Heart left ventricle (tissue), 16 donors: ENCODE data around the gene TAC3. TPM values are rescaled to one million over a fixed set of nuclear protein-coding genes. Genes with fewer than 3 reads are reported as not detected.
A peak's percentile ranks its signal among the peaks of the same experiment; 100 is the strongest.

ENCODE experiments used
- ATAC-seq, 4 donors: fragments of 200-7000 bp; cut with Tn5 transposase; one replicate each; pipeline ENCODE4 v1.9.1; 2020 to 2022; ENCODE audit warnings: moderate library complexity in 4 of 4, mild to moderate bottlenecking in 3 of 4, moderate number of reproducible peaks in 1 of 4
- DNase-seq, 5 donors: peaks; one replicate each; pipeline ENCODE4 v3.0.0-alpha.2; 2020
- H3K27ac ChIP-seq, 12 donors: fragments of 200-600 bp; sonication (generic) in 4 of 12; one replicate each; pipeline versions ENCODE4 v1.5.0 to v1.8.0; 2016 to 2022; ENCODE audit warnings: mild to moderate bottlenecking in 2 of 12
- H3K27me3 ChIP-seq, 9 donors: fragments of 200-600 bp; sonication (generic) in 2 of 9; one replicate each; pipeline versions ENCODE4 v1.5.1 to v1.8.0; 2016 to 2022; ENCODE audit warnings: mild to moderate bottlenecking in 3 of 9
- H3K36me3 ChIP-seq, 9 donors: fragments of 200-600 bp; sonication (generic) in 2 of 9; one replicate each; pipeline versions ENCODE4 v1.5.0 to v1.8.0; 2018 to 2022; ENCODE audit warnings: mild to moderate bottlenecking in 2 of 9
- H3K4me1 ChIP-seq, 12 donors: fragments of 200-600 bp; sonication (generic) in 4 of 12; one replicate each; pipeline versions ENCODE4 v1.5.0 to v1.8.0; 2016 to 2022; ENCODE audit warnings: mild to moderate bottlenecking in 3 of 12
- H3K4me3 ChIP-seq, 12 donors: fragments of 200-600 bp; sonication (generic) in 4 of 12; one replicate each; pipeline versions ENCODE4 v1.5.0 to v1.8.0; 2017 to 2022; ENCODE audit warnings: mild to moderate bottlenecking in 9 of 12, moderate library complexity in 4 of 12
- H3K9me3 ChIP-seq, 12 donors: fragments of 200-600 bp; sonication (generic) in 4 of 12; one replicate each; pipeline versions ENCODE4 v1.5.0 to v1.8.0; 2016 to 2022; ENCODE audit warnings: mild to moderate bottlenecking in 1 of 12
- CTCF ChIP-seq, 12 donors: fragments of 200-600 bp; sonication (generic) in 4 of 12; IDR thresholded peaks; one replicate each; pipeline versions ENCODE4 v1.5.0 to v1.8.0; 2018 to 2022; ENCODE audit warnings: antibody characterized with exemption in 12 of 12, mild to moderate bottlenecking in 5 of 12
- POLR2A ChIP-seq, 2 donors: fragments of 450-650 bp; IDR thresholded peaks; one replicate each; pipeline ENCODE4 v1.6.1; 2017; ENCODE audit warnings: antibody characterized with exemption in 2 of 2, mild to moderate bottlenecking in 2 of 2, moderate library complexity in 2 of 2
- WGBS, 4 donors: extraction: QIAGEN DNeasy Blood & Tissue Kit in 2 of 4; methylation state at CpG; one replicate each; pipeline versions ENCODE4 v1.1.5 to v1.1.7; 2013 to 2018; 5-methylcytosine and 5-hydroxymethylcytosine counted together
- intact Hi-C, 10 donors: fragments of 100-400 bp; cut with DNase I; formaldehyde crosslinking; loops; one replicate each; pipeline versions ENCODE4 v1.11.1 to v1.14.2; 2022
- polyA plus RNA-seq, 2 donors: library from polyadenylated mRNA; stranded (reverse); fragments of 200-250 nt; gene quantifications; one replicate each; pipeline ENCODE4 v1.2.3, GENCODE V29; 2013
- total RNA-seq, 9 donors: library from RNA; depleted of rRNA in 2 of 9; stranded (reverse); fragments of >200 nt in 2 of 9; fragmentation: NEBNext Ultra II Directional in 3 of 9; extraction: Animal tissue kit (Norgen Biotek cat#: 25700) in 3 of 9; gene quantifications; one replicate each; pipeline versions ENCODE4 v1.1.0 to v1.2.4, GENCODE V29; 2016 to 2023
- donor health status: ischemic (EF 13 %, LVEDD 7.1; RV severe dilation, severe dysfunction).
- donor health status: healthy with polysubstance abuse.
- donor health status: DM: no; HTN: yes; CAD: no.
- donor health status: DM: no; HTN: no; CAD: no.
- donor health status: ischemic (EF 25% LVEDD 6.9; RV normal size, moderate dysfunction).
- donor health status: ischemic (EF 25% LVEDD 5.7; RV mildly dilated, moderate dysfunction).
- donor health status: healthy.
- donor health status: DM: yes; HTN: yes; CAD: no.
- donor health status: ischemic (EF 35%, LVEDD 5.7; RV mildly dilated, moderate dysfunction).
- donor health status: nonischemic (EF 11% LVEDD 7.7; RV severe dilation, severe dysfunction).
- donor health status: DM: yes; HTN: yes; CAD: no.
- donor health status: PGD.
- donor health status: ischemic (EF 29% LVEDD 5.4; RV normal size, mild dysfunction).
- donor health status: nonischemic (EF 23%, LVEDD 6.1; RV moderate dilation, normal function).

The TAC3 gene
- total and polyA plus RNA-seq, 11 donors = not detected

- ATAC-seq (no peak), DNase-seq (no peak)
- 74 to 87% (median 80%) methylated on average over 2 to 6 of the region's 6 CpGs for WGBS, 4 donors
- Histone ChIP-seq H3K36me3 (peaks cover 0 to 53% (median 47%) of the 10 kb centered on the region in 9 donors), H3K9me3 (no peaks in the 10 kb centered on the region), H3K4me3 (peak overlapping the region in 2 of 12 donors; percentile 98 to 100), H3K27ac (no peak overlapping the region), H3K4me1 (peaks cover 0 to 32% (median 24%) of the 10 kb centered on the region in 12 donors), H3K27me3 (no peaks in the 10 kb centered on the region)
- no peak for TF ChIP-seq POLR2A (IDR thresholded peaks at IDR 0.05)
- no peak for TF ChIP-seq CTCF (IDR thresholded peaks at IDR 0.05)
- intact Hi-C loops = loop anchor here in 9 of 10 donors (5.0 to 10.0 kb wide), 6 partner anchors 57 to 247 kb away; partner anchors contain the start of genes STAT6 (in 4 of the 9) and HSD17B6 (in 2 of the 9)
Measured at GRCh38 chr12:57004651-57005050, 11.7 kb downstream of the TAC3 start.

- Histone ChIP-seq H3K4me1 (peaks cover 0 to 44% (median 24%) of the 10 kb centered on the region in 12 donors), H3K27ac (no peak overlapping the region), H3K27me3 (no peaks in the 10 kb centered on the region), H3K4me3 (no peak overlapping the region), H3K36me3 (peaks cover 0 to 64% (median 47%) of the 10 kb centered on the region in 9 donors), H3K9me3 (no peaks in the 10 kb centered on the region)
- 89 to 94% (median 91%) methylated on average over 9 to 13 of the region's 13 CpGs for WGBS, 4 donors
- TF ChIP-seq CTCF (IDR thresholded peaks at IDR 0.05) = no peak
- no peak for TF ChIP-seq POLR2A (IDR thresholded peaks at IDR 0.05)
- DNase-seq = no peak
- intact Hi-C loops = loop anchor here in 8 of 10 donors (5.0 to 10.0 kb wide), 4 partner anchors 56 to 246 kb away; partner anchors contain the start of gene HSD17B6 (in 2 of the 8)
- ATAC-seq = no peak
Measured at GRCh38 chr12:57003395-57003794, 12.9 kb downstream of the TAC3 start.

DNA sequence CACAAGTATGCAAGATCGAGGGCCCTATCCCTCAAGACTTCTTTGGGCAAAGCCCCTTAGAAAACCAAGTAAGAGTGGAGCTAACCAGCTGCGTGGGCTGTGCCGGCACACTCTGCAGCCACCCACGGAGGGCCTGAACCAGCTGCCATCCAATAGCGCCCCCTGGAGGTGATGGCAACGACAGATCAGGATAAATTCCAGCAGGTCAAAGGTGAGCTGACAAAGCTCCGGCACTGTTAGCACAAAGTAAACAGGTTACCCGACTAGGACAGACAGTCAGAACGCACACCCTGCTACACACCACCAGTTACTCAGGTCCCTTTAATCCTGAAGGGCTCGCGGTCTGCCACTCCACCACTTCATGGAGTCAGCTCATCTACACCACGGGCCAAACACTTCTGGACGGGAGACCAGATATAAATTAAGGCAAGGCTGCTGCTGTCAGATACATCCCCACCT is 14.9 kb downstream of the TAC3 start:
- Histone ChIP-seq H3K27ac (no peak overlapping the region), H3K4me1 (peaks cover 0 to 40% (median 20%) of the 10 kb centered on the region in 12 donors), H3K4me3 (no peak overlapping the region), H3K9me3 (no peaks in the 10 kb centered on the region), H3K27me3 (no peaks in the 10 kb centered on the region), H3K36me3 (peaks cover 0 to 73% (median 47%) of the 10 kb centered on the region in 9 donors)
- TF ChIP-seq POLR2A (IDR thresholded peaks at IDR 0.05) (no peak), CTCF (IDR thresholded peaks at IDR 0.05) (peak; percentile 55 to 79 (median 68))
- peak in 3 of 4 donors; percentile 22 to 52 (median 30) for ATAC-seq
- peak; percentile 61 to 78 (median 63) for DNase-seq
- intact Hi-C loops = loop anchor here in 8 of 10 donors (5.0 to 10.0 kb wide), 4 partner anchors 54 to 244 kb away; partner anchors contain the start of gene HSD17B6 (in 2 of the 8)
- 36 to 41% (median 38%) methylated on average over 13 of the region's 13 CpGs for WGBS, 4 donors

DNA sequence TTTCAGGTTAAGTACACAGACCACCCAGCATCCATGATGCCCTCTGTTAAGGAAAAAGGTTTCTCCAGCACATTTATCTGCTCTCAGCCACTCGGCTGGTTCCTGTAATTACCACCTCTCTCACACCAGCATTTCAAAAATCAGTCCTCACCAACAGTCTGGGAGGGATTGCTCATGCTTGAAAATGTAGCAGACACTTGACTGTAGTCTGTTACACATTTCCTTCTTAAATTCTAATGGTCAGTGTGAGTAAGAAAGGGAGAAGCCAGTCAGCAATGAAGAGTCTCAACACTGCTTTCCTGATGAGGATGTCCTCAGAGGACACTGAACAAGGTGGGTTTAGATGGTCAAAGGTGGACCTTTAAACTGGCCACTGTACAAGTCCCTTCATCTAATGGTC is 15.9 kb downstream of the TAC3 start:
- TF ChIP-seq CTCF (IDR thresholded peaks at IDR 0.05) (no peak), POLR2A (IDR thresholded peaks at IDR 0.05) (no peak)
- Histone ChIP-seq H3K4me1 (peaks cover 0 to 36% (median 17%) of the 10 kb centered on the region in 12 donors), H3K27ac (no peak overlapping the region), H3K4me3 (no peak overlapping the region), H3K36me3 (peaks cover 0 to 73% (median 47%) of the 10 kb centered on the region in 9 donors), H3K27me3 (no peaks in the 10 kb centered on the region), H3K9me3 (no peaks in the 10 kb centered on the region)
- 69 to 75% (median 74%) methylated on average over 1 of the region's 1 CpG for WGBS, 4 donors
- no peak for ATAC-seq
- intact Hi-C loops = loop anchor here in 8 of 10 donors (5.0 to 10.0 kb wide), 4 partner anchors 53 to 243 kb away; partner anchors contain the start of gene HSD17B6 (in 2 of the 8)
- no peak for DNase-seq
